Activated naive CD8-positive, alpha-beta T cell treated with anti-CD3 and anti-CD28 coated beads, Interleukin-2, amount 10 ng/mL, durations not matched to agents 7 days and 5 days (primary cell): ENCODE data around the gene APELA. TPM values are rescaled to one million over a fixed set of nuclear protein-coding genes. Genes with fewer than 3 reads are reported as not detected.
"Not testable (repeated sequence)": the region's sequence is repeated elsewhere in the genome, so short reads cannot be mapped to it uniquely, and the experiment has no call there.

ENCODE experiments used
- ATAC-seq: fragments of 150-1000 bp; cut with Tn5 transposase; one replicate; pipeline ENCODE4 v1.10.0; 2021; ENCODE audit warnings: low read depth, moderate library complexity
- POLR2A ChIA-PET: fragments of 350-600 bp; sonication (Branson Sonifier 250); formaldehyde crosslinking; loops from one replicate; lab custom pipeline; 2021; ENCODE audit warnings: antibody characterized with exemption; lab: Charles Lee
- DNase-seq: peaks from one replicate; pipeline ENCODE4 v3.0.0; 2021
- H3K27ac Mint-ChIP-seq: one replicate; pipeline ENCODE4 v1.8.0; 2022; ENCODE audit warnings: mild to moderate bottlenecking, mixed read lengths
- H3K27me3 Mint-ChIP-seq: one replicate; pipeline ENCODE4 v1.8.0; 2022; ENCODE audit warnings: mild to moderate bottlenecking, moderate library complexity, mixed read lengths
- H3K36me3 Mint-ChIP-seq: one replicate; pipeline ENCODE4 v1.8.0; 2021; ENCODE audit warnings: mild to moderate bottlenecking, mixed read lengths
- H3K4me1 Mint-ChIP-seq: one replicate; pipeline ENCODE4 v1.8.0; 2021; ENCODE audit warnings: mixed read lengths
- H3K4me3 Mint-ChIP-seq: one replicate; pipeline ENCODE4 v1.8.0; 2022; ENCODE audit warnings: mild to moderate bottlenecking, moderate library complexity, mixed read lengths
- H3K9me3 Mint-ChIP-seq: one replicate; pipeline ENCODE4 v1.8.0; 2021; ENCODE audit warnings: mixed read lengths
- total RNA-seq, 2 experiments: library from RNA; stranded (reverse); gene quantifications; one replicate each; pipeline ENCODE4 v1.2.3, GENCODE V29; 2021

The APELA gene
- total RNA-seq, 2 experiments from 2014 or later = not detected

- Mint-ChIP-seq H3K27ac (no peak overlapping the region), H3K27me3 (peaks cover 15% of the 10 kb centered on the region), H3K9me3 (no peaks in the 10 kb centered on the region), H3K4me1 (no peaks in the 10 kb centered on the region), H3K4me3 (no peak overlapping the region), H3K36me3 (no peaks in the 10 kb centered on the region)
- DNase-seq (no peak), ATAC-seq (no peak)
- POLR2A ChIA-PET = no interaction called here
Measured at GRCh38 chr4:164892018-164892417, 15.0 kb downstream of the APELA start.

GRCh38 chr4:164894702-164895101 lies 17.7 kb downstream of the APELA start:
- Mint-ChIP-seq H3K4me1 (no peaks in the 10 kb centered on the region), H3K4me3 (no peak overlapping the region), H3K36me3 (no peaks in the 10 kb centered on the region), H3K27me3 (peaks cover 10% of the 10 kb centered on the region), H3K9me3 (no peaks in the 10 kb centered on the region), H3K27ac (no peak overlapping the region)
- DNase-seq = no peak
- ATAC-seq = no peak
- POLR2A ChIA-PET = no interaction called here

GRCh38 chr4:164902608-164903007 lies 25.6 kb downstream of the APELA start:
- no peaks in the 10 kb centered on the region for H3K9me3 Mint-ChIP-seq
- H3K4me3 Mint-ChIP-seq = no peak overlapping the region
- no peaks in the 10 kb centered on the region for H3K4me1 Mint-ChIP-seq
- H3K36me3 Mint-ChIP-seq = no peaks in the 10 kb centered on the region
- DNase-seq (no peak), ATAC-seq (no peak)
- H3K27ac Mint-ChIP-seq = no peak overlapping the region
- H3K27me3 Mint-ChIP-seq = no peaks in the 10 kb centered on the region
- POLR2A ChIA-PET = no interaction called here

GRCh38 chr4:164904336-164904735 lies 27.4 kb downstream of the APELA start:
- no peak for ATAC-seq
- Mint-ChIP-seq H3K4me3 (no peak overlapping the region), H3K4me1 (no peaks in the 10 kb centered on the region), H3K36me3 (no peaks in the 10 kb centered on the region), H3K27me3 (no peaks in the 10 kb centered on the region), H3K27ac (no peak overlapping the region), H3K9me3 (no peaks in the 10 kb centered on the region)
- POLR2A ChIA-PET = no interaction called here
- DNase-seq = no peak

- Mint-ChIP-seq H3K4me3 (no peak overlapping the region), H3K27ac (no peak overlapping the region), H3K36me3 (no peaks in the 10 kb centered on the region), H3K9me3 (no peaks in the 10 kb centered on the region), H3K4me1 (no peaks in the 10 kb centered on the region), H3K27me3 (no peaks in the 10 kb centered on the region)
- DNase-seq (no peak), ATAC-seq (no peak)
- POLR2A ChIA-PET = no interaction called here
Measured at GRCh38 chr4:164904941-164905340, 28.0 kb downstream of the APELA start.

- H3K4me1 Mint-ChIP-seq = no peaks in the 10 kb centered on the region
- DNase-seq (no peak), ATAC-seq (no peak)
- no peak overlapping the region for H3K4me3 Mint-ChIP-seq
- no peaks in the 10 kb centered on the region for H3K9me3 Mint-ChIP-seq
- no peak overlapping the region for H3K27ac Mint-ChIP-seq
- POLR2A ChIA-PET = no interaction called here
- H3K36me3 Mint-ChIP-seq = no peaks in the 10 kb centered on the region
- no peaks in the 10 kb centered on the region for H3K27me3 Mint-ChIP-seq
Measured at GRCh38 chr4:164906368-164906767, 29.4 kb downstream of the APELA start.

- DNase-seq, ATAC-seq, H3K4me3 Mint-ChIP-seq, H3K27me3 Mint-ChIP-seq, POLR2A ChIA-PET, H3K36me3 Mint-ChIP-seq, H3K27ac Mint-ChIP-seq, H3K4me1 Mint-ChIP-seq, H3K9me3 Mint-ChIP-seq: not testable (repeated sequence)
Measured at GRCh38 chr4:164913506-164913905, 36.5 kb downstream of the APELA start.

GRCh38 chr4:164918956-164919355 lies 42.0 kb downstream of the APELA start:
- no peaks in the 10 kb centered on the region for H3K4me1 Mint-ChIP-seq
- H3K9me3 Mint-ChIP-seq = peaks cover 3% of the 10 kb centered on the region
- no peak for DNase-seq
- no peak for ATAC-seq
- H3K27ac Mint-ChIP-seq = no peak overlapping the region
- H3K27me3 Mint-ChIP-seq = peaks cover 5% of the 10 kb centered on the region
- no peak overlapping the region for H3K4me3 Mint-ChIP-seq
- H3K36me3 Mint-ChIP-seq = no peaks in the 10 kb centered on the region
- POLR2A ChIA-PET = no interaction called here

- POLR2A ChIA-PET = no interaction called here
- Mint-ChIP-seq H3K27me3 (peaks cover 8% of the 10 kb centered on the region), H3K4me1 (no peaks in the 10 kb centered on the region), H3K36me3 (no peaks in the 10 kb centered on the region), H3K9me3 (peaks cover 3% of the 10 kb centered on the region), H3K4me3 (no peak overlapping the region), H3K27ac (no peak overlapping the region)
- DNase-seq = no peak
- no peak for ATAC-seq
Measured at GRCh38 chr4:164924670-164925238, 47.8 kb downstream of the APELA start.

- no peak for ATAC-seq
- H3K4me1 Mint-ChIP-seq = no peaks in the 10 kb centered on the region
- POLR2A ChIA-PET = no interaction called here
- no peak overlapping the region for H3K4me3 Mint-ChIP-seq
- H3K27me3 Mint-ChIP-seq = peaks cover 8% of the 10 kb centered on the region
- no peaks in the 10 kb centered on the region for H3K9me3 Mint-ChIP-seq
- no peaks in the 10 kb centered on the region for H3K36me3 Mint-ChIP-seq
- DNase-seq = no peak
- H3K27ac Mint-ChIP-seq = no peak overlapping the region
Measured at GRCh38 chr4:164926301-164926700, 49.3 kb downstream of the APELA start.

GRCh38 chr4:164927101-164927500 lies 50.1 kb downstream of the APELA start:
- POLR2A ChIA-PET, H3K9me3 Mint-ChIP-seq, H3K27ac Mint-ChIP-seq, H3K4me3 Mint-ChIP-seq, ATAC-seq, H3K4me1 Mint-ChIP-seq, DNase-seq, H3K27me3 Mint-ChIP-seq, H3K36me3 Mint-ChIP-seq: not testable (repeated sequence)

GRCh38 chr4:164930647-164931046 lies 53.7 kb downstream of the APELA start:
- DNase-seq (no peak), ATAC-seq (no peak)
- no peaks in the 10 kb centered on the region for H3K4me1 Mint-ChIP-seq
- no peaks in the 10 kb centered on the region for H3K9me3 Mint-ChIP-seq
- H3K27me3 Mint-ChIP-seq = no peaks in the 10 kb centered on the region
- H3K4me3 Mint-ChIP-seq = no peak overlapping the region
- H3K27ac Mint-ChIP-seq = no peak overlapping the region
- no peaks in the 10 kb centered on the region for H3K36me3 Mint-ChIP-seq
- POLR2A ChIA-PET = no interaction called here

- DNase-seq (no peak), ATAC-seq (no peak)
- no peaks in the 10 kb centered on the region for H3K9me3 Mint-ChIP-seq
- no peaks in the 10 kb centered on the region for H3K27me3 Mint-ChIP-seq
- no peak overlapping the region for H3K4me3 Mint-ChIP-seq
- H3K36me3 Mint-ChIP-seq = no peaks in the 10 kb centered on the region
- no peak overlapping the region for H3K27ac Mint-ChIP-seq
- POLR2A ChIA-PET = no interaction called here
- H3K4me1 Mint-ChIP-seq = no peaks in the 10 kb centered on the region
Measured at GRCh38 chr4:164931551-164932324, 54.8 kb downstream of the APELA start.

- Mint-ChIP-seq H3K36me3 (no peaks in the 10 kb centered on the region), H3K9me3 (no peaks in the 10 kb centered on the region), H3K4me1 (no peaks in the 10 kb centered on the region), H3K4me3 (no peak overlapping the region), H3K27me3 (no peaks in the 10 kb centered on the region), H3K27ac (no peak overlapping the region)
- POLR2A ChIA-PET = no interaction called here
- DNase-seq (no peak), ATAC-seq (no peak)
Measured at GRCh38 chr4:164933244-164933643, 56.3 kb downstream of the APELA start.
